Measurements from ENCODE around the gene PHLPP1. TPM values are rescaled to one million over a fixed set of nuclear protein-coding genes. Genes with fewer than 3 reads are reported as not detected.

Gene PHLPP1
- polyA plus RNA-seq, 1 donor from 2014 or later: 0.83 TPM

GRCh38 chr18:62964432-62964831, 249.1 kb downstream of the PHLPP1 start:
- H3K4me1 Mint-ChIP-seq: no peaks in the 10 kb centered on the region
- no peaks in the 10 kb centered on the region for H3K9me3 Mint-ChIP-seq
- no peak overlapping the region for H3K27ac Mint-ChIP-seq
- H3K27me3 Mint-ChIP-seq: no peaks in the 10 kb centered on the region
- no peak overlapping the region for H3K4me3 Mint-ChIP-seq
- peaks cover 4% of the 10 kb centered on the region for H3K36me3 Mint-ChIP-seq

GRCh38 chr18:62967089-62967488, 251.7 kb downstream of the PHLPP1 start:
- H3K9me3 Mint-ChIP-seq: no peaks in the 10 kb centered on the region
- H3K36me3 Mint-ChIP-seq: peaks cover 6% of the 10 kb centered on the region
- no peak overlapping the region for H3K4me3 Mint-ChIP-seq
- H3K27me3 Mint-ChIP-seq: no peaks in the 10 kb centered on the region
- H3K4me1 Mint-ChIP-seq: no peaks in the 10 kb centered on the region
- H3K27ac Mint-ChIP-seq: no peak overlapping the region

GRCh38 chr18:62973689-62974088, 258.3 kb downstream of the PHLPP1 start:
- H3K9me3 Mint-ChIP-seq: no peaks in the 10 kb centered on the region
- no peaks in the 10 kb centered on the region for H3K4me1 Mint-ChIP-seq
- H3K4me3 Mint-ChIP-seq: no peak overlapping the region
- no peaks in the 10 kb centered on the region for H3K27me3 Mint-ChIP-seq
- peaks cover 3% of the 10 kb centered on the region for H3K36me3 Mint-ChIP-seq
- H3K27ac Mint-ChIP-seq: no peak overlapping the region

GRCh38 chr18:62974388-62974787, 259.0 kb downstream of the PHLPP1 start:
- Mint-ChIP-seq H3K27ac (no peak overlapping the region), H3K36me3 (peaks cover 7% of the 10 kb centered on the region), H3K9me3 (no peaks in the 10 kb centered on the region), H3K4me1 (no peaks in the 10 kb centered on the region), H3K4me3 (no peak overlapping the region), H3K27me3 (no peaks in the 10 kb centered on the region)

GRCh38 chr18:62974928-62975675, 259.8 kb downstream of the PHLPP1 start:
- Mint-ChIP-seq H3K36me3 (peaks cover 8% of the 10 kb centered on the region), H3K4me1 (no peaks in the 10 kb centered on the region), H3K9me3 (no peaks in the 10 kb centered on the region), H3K4me3 (no peak overlapping the region), H3K27ac (peak overlapping the region in 2 of 3 donors; percentile 11 to 33), H3K27me3 (no peaks in the 10 kb centered on the region)

- H3K27ac Mint-ChIP-seq: peak overlapping the region in 1 of 3 donors; percentile 33
- no peaks in the 10 kb centered on the region for H3K9me3 Mint-ChIP-seq
- no peaks in the 10 kb centered on the region for H3K4me1 Mint-ChIP-seq
- H3K27me3 Mint-ChIP-seq: no peaks in the 10 kb centered on the region
- H3K4me3 Mint-ChIP-seq: no peak overlapping the region
- peaks cover 8% of the 10 kb centered on the region for H3K36me3 Mint-ChIP-seq
Measured at GRCh38 chr18:62975785-62976184, 260.4 kb downstream of the PHLPP1 start.

- H3K27ac Mint-ChIP-seq: no peak overlapping the region
- no peaks in the 10 kb centered on the region for H3K9me3 Mint-ChIP-seq
- H3K4me1 Mint-ChIP-seq: no peaks in the 10 kb centered on the region
- H3K36me3 Mint-ChIP-seq: peaks cover 8% of the 10 kb centered on the region
- H3K27me3 Mint-ChIP-seq: no peaks in the 10 kb centered on the region
- no peak overlapping the region for H3K4me3 Mint-ChIP-seq
Measured at GRCh38 chr18:62976227-62976626, 260.9 kb downstream of the PHLPP1 start.

GRCh38 chr18:62977512-62977911, 262.2 kb downstream of the PHLPP1 start:
- Mint-ChIP-seq H3K4me3 (no peak overlapping the region), H3K27ac (no peak overlapping the region), H3K9me3 (no peaks in the 10 kb centered on the region), H3K4me1 (peaks cover 0 to 1% (median 0%) of the 10 kb centered on the region in 3 donors), H3K27me3 (no peaks in the 10 kb centered on the region), H3K36me3 (peaks cover 8% of the 10 kb centered on the region)

- Mint-ChIP-seq H3K4me3 (no peak overlapping the region), H3K27ac (peak overlapping the region in 1 of 3 donors; percentile 23), H3K27me3 (no peaks in the 10 kb centered on the region), H3K9me3 (no peaks in the 10 kb centered on the region), H3K4me1 (peaks cover 0 to 4% (median 0%) of the 10 kb centered on the region in 3 donors), H3K36me3 (peaks cover 8% of the 10 kb centered on the region)
Measured at GRCh38 chr18:62978251-62979049, 263.1 kb downstream of the PHLPP1 start.

GRCh38 chr18:62979176-62979575, 263.8 kb downstream of the PHLPP1 start:
- H3K27me3 Mint-ChIP-seq: no peaks in the 10 kb centered on the region
- no peak overlapping the region for H3K4me3 Mint-ChIP-seq
- H3K9me3 Mint-ChIP-seq: no peaks in the 10 kb centered on the region
- H3K36me3 Mint-ChIP-seq: peaks cover 8% of the 10 kb centered on the region
- H3K4me1 Mint-ChIP-seq: peaks cover 0 to 4% (median 0%) of the 10 kb centered on the region in 3 donors
- H3K27ac Mint-ChIP-seq: peak overlapping the region in 1 of 3 donors; percentile 40

- H3K9me3 Mint-ChIP-seq: no peaks in the 10 kb centered on the region
- no peak overlapping the region for H3K4me3 Mint-ChIP-seq
Measured at GRCh38 chr18:62979900-62980299, 264.6 kb downstream of the PHLPP1 start.

GRCh38 chr18:62981566-62981965, 266.2 kb downstream of the PHLPP1 start:
- no peak overlapping the region for H3K27ac Mint-ChIP-seq
- H3K4me1 Mint-ChIP-seq: peaks cover 0 to 4% (median 0%) of the 10 kb centered on the region in 3 donors
- H3K27me3 Mint-ChIP-seq: no peaks in the 10 kb centered on the region
- no peaks in the 10 kb centered on the region for H3K9me3 Mint-ChIP-seq
- H3K4me3 Mint-ChIP-seq: no peak overlapping the region
- peaks cover 8% of the 10 kb centered on the region for H3K36me3 Mint-ChIP-seq

More at GRCh38 chr18:62979900-62980299, 264.6 kb downstream of the PHLPP1 start:
- Mint-ChIP-seq H3K27ac (no peak overlapping the region), H3K4me1 (peaks cover 0 to 4% (median 0%) of the 10 kb centered on the region in 3 donors), H3K36me3 (peaks cover 8% of the 10 kb centered on the region), H3K27me3 (no peaks in the 10 kb centered on the region)

GRCh38 chr18:62982600-62983251, 267.4 kb downstream of the PHLPP1 start:
- Mint-ChIP-seq H3K27me3 (no peaks in the 10 kb centered on the region), H3K9me3 (no peaks in the 10 kb centered on the region), H3K4me3 (peak overlapping the region in 1 of 4 donors; percentile 41), H3K4me1 (peaks cover 0 to 4% (median 0%) of the 10 kb centered on the region in 3 donors), H3K36me3 (peaks cover 7% of the 10 kb centered on the region), H3K27ac (no peak overlapping the region)

- Mint-ChIP-seq H3K27me3 (peaks cover 3% of the 10 kb centered on the region), H3K4me1 (peaks cover 0 to 4% (median 0%) of the 10 kb centered on the region in 3 donors), H3K27ac (no peak overlapping the region), H3K9me3 (no peaks in the 10 kb centered on the region), H3K4me3 (no peak overlapping the region), H3K36me3 (no peaks in the 10 kb centered on the region)
Measured at GRCh38 chr18:62984656-62985315, 269.4 kb downstream of the PHLPP1 start.

Measured in IgD-negative memory B cell (primary cell).